ENCODE data around the gene GPER1. TPM values are rescaled to one million over a fixed set of nuclear protein-coding genes. Genes with fewer than 3 reads are reported as not detected.

Gene GPER1
- total RNA-seq, 1 donor from 2014 or later: 2.5 TPM

GRCh38 chr7:1043552-1044188, 44.2 kb upstream of the GPER1 start:
- Mint-ChIP-seq H3K27ac (ENCODE audit: unreplicated experiment) (peak overlapping the region; percentile 92), H3K27me3 (ENCODE audit: unreplicated experiment) (no peaks in the 10 kb centered on the region), H3K4me3 (ENCODE audit: unreplicated experiment) (peak overlapping the region; percentile 54), H3K9me3 (ENCODE audit: unreplicated experiment) (no peaks in the 10 kb centered on the region), H3K4me1 (ENCODE audit: unreplicated experiment) (peaks cover 40% of the 10 kb centered on the region), H3K36me3 (ENCODE audit: unreplicated experiment) (no peaks in the 10 kb centered on the region)
- no peak for DNase-seq (ENCODE audit: extremely low spot score, unreplicated experiment)
- TF ChIP-seq, protein P1, sequence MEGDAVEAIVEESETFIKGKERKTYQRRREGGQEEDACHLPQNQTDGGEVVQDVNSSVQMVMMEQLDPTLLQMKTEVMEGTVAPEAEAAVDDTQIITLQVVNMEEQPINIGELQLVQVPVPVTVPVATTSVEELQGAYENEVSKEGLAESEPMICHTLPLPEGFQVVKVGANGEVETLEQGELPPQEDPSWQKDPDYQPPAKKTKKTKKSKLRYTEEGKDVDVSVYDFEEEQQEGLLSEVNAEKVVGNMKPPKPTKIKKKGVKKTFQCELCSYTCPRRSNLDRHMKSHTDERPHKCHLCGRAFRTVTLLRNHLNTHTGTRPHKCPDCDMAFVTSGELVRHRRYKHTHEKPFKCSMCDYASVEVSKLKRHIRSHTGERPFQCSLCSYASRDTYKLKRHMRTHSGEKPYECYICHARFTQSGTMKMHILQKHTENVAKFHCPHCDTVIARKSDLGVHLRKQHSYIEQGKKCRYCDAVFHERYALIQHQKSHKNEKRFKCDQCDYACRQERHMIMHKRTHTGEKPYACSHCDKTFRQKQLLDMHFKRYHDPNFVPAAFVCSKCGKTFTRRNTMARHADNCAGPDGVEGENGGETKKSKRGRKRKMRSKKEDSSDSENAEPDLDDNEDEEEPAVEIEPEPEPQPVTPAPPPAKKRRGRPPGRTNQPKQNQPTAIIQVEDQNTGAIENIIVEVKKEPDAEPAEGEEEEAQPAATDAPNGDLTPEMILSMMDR (IDR thresholded peaks at IDR 0.05): no peak

- Mint-ChIP-seq H3K36me3 (ENCODE audit: unreplicated experiment) (no peaks in the 10 kb centered on the region), H3K4me1 (ENCODE audit: unreplicated experiment) (peaks cover 40% of the 10 kb centered on the region), H3K27me3 (ENCODE audit: unreplicated experiment) (no peaks in the 10 kb centered on the region), H3K27ac (ENCODE audit: unreplicated experiment) (peak within 1 kb of the TSS; percentile 92), H3K9me3 (ENCODE audit: unreplicated experiment) (no peaks in the 10 kb centered on the region), H3K4me3 (ENCODE audit: unreplicated experiment) (peak within 1 kb of the TSS; percentile 73)
- TF ChIP-seq, protein P1 (IDR thresholded peaks at IDR 0.05): peak; percentile 70
- peak; percentile 99 for DNase-seq (ENCODE audit: extremely low spot score, unreplicated experiment)
Observed at GRCh38 chr7:1044189-1045068, 43.5 kb upstream of the GPER1 start, which contains the start of gene GPR146. Gene GPR146, plus strand, starts transcription at chr7:1044546. Its CDS starts 12,970 bp downstream, at chr7:1057516.

DNA sequence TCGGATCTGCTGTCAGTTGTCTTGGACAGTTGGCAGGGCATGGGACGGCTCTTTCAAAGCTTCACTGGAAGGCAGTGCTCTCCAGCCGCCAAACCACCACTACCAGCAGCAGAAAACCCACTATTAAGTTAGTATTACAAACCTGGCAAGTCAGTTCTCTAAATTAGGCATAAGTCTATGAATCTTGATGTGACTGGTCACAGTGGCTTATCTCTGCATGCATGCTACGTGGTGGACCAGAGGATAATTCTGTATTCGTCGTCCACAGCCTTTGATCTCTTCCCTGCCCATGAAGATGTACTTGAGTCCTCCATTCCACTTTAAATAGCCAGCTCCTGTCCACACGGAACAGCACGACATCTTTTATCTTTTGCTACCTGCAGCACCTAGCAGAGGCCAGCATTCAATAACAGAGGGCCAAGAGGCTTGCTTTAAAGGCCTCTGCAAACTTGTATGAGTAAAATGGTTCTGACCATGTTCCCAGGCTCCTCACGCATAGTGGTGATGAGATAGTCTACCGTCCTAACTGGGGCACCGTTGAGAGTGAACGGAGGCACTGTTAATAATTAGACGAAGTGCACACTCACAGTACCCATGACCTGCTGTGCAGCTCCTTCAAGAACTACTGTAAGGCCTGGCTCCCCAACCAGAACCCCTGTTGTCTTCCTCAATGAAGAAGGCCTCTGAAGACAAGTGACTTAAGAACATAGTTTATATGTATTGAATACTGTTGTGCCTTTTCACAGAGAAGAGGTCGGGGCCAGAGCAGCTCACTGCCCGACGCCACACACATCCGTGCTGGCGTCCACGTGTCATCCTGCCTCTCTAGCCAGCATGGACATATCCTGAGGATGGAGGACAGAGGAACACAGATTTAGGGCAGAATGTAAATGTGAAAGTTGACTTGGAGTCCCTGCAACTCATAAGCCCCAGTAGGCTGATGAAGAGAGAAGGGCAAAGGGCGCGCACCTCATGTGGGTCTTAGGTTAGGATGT, 42.5 kb upstream of the GPER1 start:
- no peaks in the 10 kb centered on the region for H3K27me3 Mint-ChIP-seq (ENCODE audit: unreplicated experiment)
- H3K9me3 Mint-ChIP-seq (ENCODE audit: unreplicated experiment): no peaks in the 10 kb centered on the region
- H3K4me3 Mint-ChIP-seq (ENCODE audit: unreplicated experiment): peak overlapping the region; percentile 73
- H3K4me1 Mint-ChIP-seq (ENCODE audit: unreplicated experiment): peaks cover 36% of the 10 kb centered on the region
- peak overlapping the region; percentile 83 for H3K27ac Mint-ChIP-seq (ENCODE audit: unreplicated experiment)
- TF ChIP-seq, protein P1 (IDR thresholded peaks at IDR 0.05): no peak
- no peaks in the 10 kb centered on the region for H3K36me3 Mint-ChIP-seq (ENCODE audit: unreplicated experiment)
- DNase-seq (ENCODE audit: extremely low spot score, unreplicated experiment): no peak

DNA sequence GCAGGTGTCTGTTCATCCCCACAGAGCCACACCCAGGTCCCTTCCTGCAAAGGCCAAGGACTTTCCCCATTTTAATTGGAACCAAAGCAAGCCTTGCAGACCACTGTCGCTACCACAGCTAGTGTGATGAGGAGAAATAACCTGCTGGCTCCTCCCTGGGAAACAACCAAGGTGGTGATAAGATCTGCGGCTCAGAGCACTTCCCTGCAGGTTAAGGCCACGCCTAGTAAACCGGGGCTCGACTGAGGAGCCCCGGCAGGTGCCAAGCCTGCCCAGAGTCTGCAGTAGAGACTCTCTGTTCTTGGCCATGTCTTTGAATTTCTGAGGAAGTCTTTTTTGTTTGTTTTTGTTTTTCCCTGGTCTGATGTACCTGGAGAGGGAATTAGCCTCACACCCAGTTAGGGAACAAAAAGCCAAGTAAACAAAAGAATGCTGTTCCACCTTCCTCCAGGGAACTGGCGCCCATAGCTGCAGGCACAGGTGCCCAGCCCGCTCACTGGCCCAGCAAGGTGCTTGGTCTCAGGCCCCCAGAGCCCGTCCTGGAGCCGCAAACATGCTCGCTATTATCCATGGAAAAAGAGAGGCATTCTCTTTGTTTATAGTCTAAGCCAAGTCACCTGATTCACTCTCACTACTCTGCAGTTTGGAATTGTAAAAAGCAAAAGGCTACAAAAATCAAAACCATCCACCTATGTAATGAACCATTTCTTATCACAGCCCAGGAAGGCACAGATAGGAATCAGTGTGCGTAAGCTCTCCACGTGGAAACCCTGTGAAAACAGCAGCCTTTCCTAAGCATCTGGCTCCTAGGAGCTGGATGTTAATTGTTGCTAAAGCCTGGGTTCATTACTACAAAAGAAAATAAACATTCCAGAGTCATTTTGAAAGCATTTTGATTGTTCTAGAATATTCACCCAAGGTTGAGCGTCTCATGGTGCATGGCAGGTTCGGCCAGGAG, 40.9 kb upstream of the GPER1 start:
- H3K27me3 Mint-ChIP-seq (ENCODE audit: unreplicated experiment): no peaks in the 10 kb centered on the region
- H3K36me3 Mint-ChIP-seq (ENCODE audit: unreplicated experiment): no peaks in the 10 kb centered on the region
- no peak overlapping the region for H3K4me3 Mint-ChIP-seq (ENCODE audit: unreplicated experiment)
- H3K27ac Mint-ChIP-seq (ENCODE audit: unreplicated experiment): no peak overlapping the region
- H3K9me3 Mint-ChIP-seq (ENCODE audit: unreplicated experiment): no peaks in the 10 kb centered on the region
- no peak for DNase-seq (ENCODE audit: extremely low spot score, unreplicated experiment)
- H3K4me1 Mint-ChIP-seq (ENCODE audit: unreplicated experiment): peaks cover 23% of the 10 kb centered on the region
- TF ChIP-seq, protein P1 (IDR thresholded peaks at IDR 0.05): no peak

Measured in osteocyte (in vitro differentiated cells).